Fibroblast of lung (primary cell): ENCODE results near the gene ZFR. TPM values are rescaled to one million over a fixed set of nuclear protein-coding genes. Genes with fewer than 3 reads are reported as not detected.
A peak's percentile ranks its signal among the peaks of the same experiment; 100 is the strongest.

Experiments used
- DNase-seq, 2 donors: peaks; one replicate each; pipeline versions ENCODE4 v3.0.0 to v3.0.0-alpha.2; 2010; ENCODE audit warnings: low read depth in 2 of 2
- H2AFZ ChIP-seq: 2 replicates; pipeline ENCODE4 v1.5.1; 2012; ENCODE audit warnings: low read length, control low read depth, inconsistent platforms
- H3K27ac ChIP-seq: 2 replicates; pipeline ENCODE4 v1.5.1; 2011; ENCODE audit warnings: low read length, control low read depth; ENCODE audit not compliant: insufficient read depth
- H3K27me3 ChIP-seq: 2 replicates; pipeline ENCODE4 v1.5.1; 2011; ENCODE audit warnings: mild to moderate bottlenecking, low read length; ENCODE audit not compliant: control insufficient read depth, insufficient read depth
- H3K36me3 ChIP-seq: 2 replicates; pipeline ENCODE4 v1.5.1; 2011; ENCODE audit warnings: low read length; ENCODE audit not compliant: control insufficient read depth, insufficient read depth
- H3K4me1 ChIP-seq: 2 replicates; pipeline ENCODE4 v1.5.1; 2011; ENCODE audit warnings: low read length; ENCODE audit not compliant: control insufficient read depth, insufficient read depth; ENCODE audit errors: extremely low read depth
- H3K4me2 ChIP-seq: 2 replicates; pipeline ENCODE4 v1.5.1; 2011; ENCODE audit warnings: low read length, control low read depth; ENCODE audit not compliant: insufficient read depth; ENCODE audit errors: extremely low read depth
- H3K4me3 ChIP-seq, 4 experiments: fragments of 200-600 bp in 1 of 4; sonication (generic) in 1 of 4; replicated peaks in 1 of 4; 2 replicates each; pipeline ENCODE4 v1.5.1; 2011 to 2016; ENCODE audit warnings: low read length in 4 of 4, low read depth in 3 of 4, mild to moderate bottlenecking in 3 of 4, control low read depth in 2 of 4, inconsistent platforms in 1 of 4, mixed read lengths in 1 of 4; ENCODE audit not compliant: insufficient read depth in 1 of 4; ENCODE audit errors: control extremely low read depth in 1 of 4
- H3K79me2 ChIP-seq: 2 replicates; pipeline ENCODE4 v1.5.1; 2012; ENCODE audit warnings: mild to moderate bottlenecking, low read length, inconsistent platforms; ENCODE audit not compliant: control insufficient read depth, insufficient read depth
- H3K9ac ChIP-seq: 2 replicates; pipeline ENCODE4 v1.5.1; 2011; ENCODE audit warnings: mild to moderate bottlenecking, low read length, control low read depth; ENCODE audit not compliant: insufficient read depth
- H3K9me3 ChIP-seq: 2 replicates; pipeline ENCODE4 v1.5.1; 2012; ENCODE audit warnings: low read depth, low read length; ENCODE audit not compliant: control insufficient read depth, insufficient read depth
- H4K20me1 ChIP-seq: 2 replicates; pipeline ENCODE4 v1.5.1; 2011; ENCODE audit warnings: low read length; ENCODE audit not compliant: control insufficient read depth, insufficient read depth; ENCODE audit errors: extremely low read depth
- CTCF ChIP-seq, 2 donors: IDR thresholded peaks in 1 of 2; conservative IDR thresholded peaks in 1 of 2; 1 replicate in 1 of 2; 2 replicates in 1 of 2; pipeline ENCODE4 v1.5.1; 2011 to 2012; ENCODE audit warnings: low read length in 2 of 2, control low read depth in 1 of 2, inconsistent platforms in 1 of 2, low read depth in 1 of 2, mild to moderate bottlenecking in 1 of 2
- EZH2 ChIP-seq: IDR thresholded peaks from 2 replicates; pipeline ENCODE4 v1.5.1; 2012; ENCODE audit warnings: low read length, control low read depth, mild to moderate bottlenecking; ENCODE audit errors: missing control alignments
- polyA plus RNA-seq, 2 donors: library from polyadenylated mRNA; depleted of rRNA in 1 of 2; stranded (reverse) in 1 of 2; unstranded in 1 of 2; fragments of >200 nt; gene quantifications; 2 replicates each; pipeline ENCODE4 v1.2.1, GENCODE V29; 2011 to 2012; ENCODE audit warnings: missing spikeins in 1 of 2
- total RNA-seq: library from RNA; depleted of rRNA; stranded (reverse); fragments of >200 nt; gene quantifications from 2 replicates; pipeline ENCODE4 v1.2.1, GENCODE V29; 2014

Gene ZFR
- total and polyA plus RNA-seq, 2 donors (not counting 1 experiment from before 2014, with no cell fraction given): 56.8 to 113 TPM

DNA sequence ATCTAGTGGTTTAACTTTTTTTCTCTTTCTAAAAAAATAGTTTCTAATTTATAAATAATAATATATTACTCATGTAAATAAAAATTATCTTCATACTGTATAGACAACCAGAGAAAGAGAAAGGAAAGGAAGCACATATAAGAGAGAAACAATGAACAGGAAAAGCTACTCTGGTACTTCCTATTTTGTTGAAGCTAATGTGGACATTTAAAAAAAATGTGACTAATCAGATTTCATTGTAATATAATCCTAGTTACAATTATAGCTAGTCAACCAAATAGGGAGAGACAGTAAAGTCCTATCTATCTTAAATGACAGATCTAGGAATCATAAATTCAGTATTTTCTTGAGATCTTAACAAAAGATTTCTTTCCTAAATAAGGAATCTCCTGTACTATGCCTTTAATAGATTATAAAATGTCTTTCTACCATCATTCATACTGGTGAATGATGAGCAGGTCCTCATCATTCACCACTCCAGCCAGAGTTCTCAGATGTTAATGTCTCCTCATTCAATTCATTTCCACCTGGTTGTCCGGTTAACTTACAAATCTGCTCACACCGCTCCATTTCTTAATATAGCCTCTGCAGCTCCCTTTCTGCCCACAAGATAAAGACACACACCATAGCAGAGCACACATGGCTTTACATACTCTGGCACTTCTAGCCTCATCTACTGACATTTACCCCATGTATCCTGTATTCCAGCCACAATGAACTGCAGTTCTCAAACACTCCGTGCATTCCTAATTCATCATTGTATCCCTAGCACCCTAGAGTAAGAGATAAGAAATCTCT, 30.9 kb downstream of the ZFR start:
- Histone ChIP-seq H2AFZ (no peak overlapping the region), H3K9ac (no peak overlapping the region), H3K79me2 (peaks cover 11% of the 10 kb centered on the region), H3K9me3 (no peaks in the 10 kb centered on the region), H3K4me2 (no peak overlapping the region), H3K36me3 (peaks cover 4% of the 10 kb centered on the region), H3K27ac (no peak overlapping the region), H4K20me1 (no peaks in the 10 kb centered on the region), H3K4me1 (no peaks in the 10 kb centered on the region), H3K27me3 (no peaks in the 10 kb centered on the region), H3K4me3 (no peak overlapping the region)
- TF ChIP-seq EZH2: no peak
- TF ChIP-seq CTCF (conservative IDR thresholded peaks at IDR 0.05 in 1 of 2, IDR thresholded peaks at IDR 0.05 in 1 of 2; ENCODE audit: low read depth in 1 of 2, low read length in 2 of 2): no peak
- peak in 1 of 2 donors; percentile 58 for DNase-seq

- TF ChIP-seq CTCF (conservative IDR thresholded peaks at IDR 0.05 in 1 of 2, IDR thresholded peaks at IDR 0.05 in 1 of 2; ENCODE audit: low read depth in 1 of 2, low read length in 2 of 2) (no peak), EZH2 (no peak)
- Histone ChIP-seq H3K36me3 (peaks cover 6% of the 10 kb centered on the region), H3K79me2 (peaks cover 10% of the 10 kb centered on the region)
These were observed 33.9 kb downstream of the ZFR start for GRCh38 chr5:32410630-32411029.

DNA sequence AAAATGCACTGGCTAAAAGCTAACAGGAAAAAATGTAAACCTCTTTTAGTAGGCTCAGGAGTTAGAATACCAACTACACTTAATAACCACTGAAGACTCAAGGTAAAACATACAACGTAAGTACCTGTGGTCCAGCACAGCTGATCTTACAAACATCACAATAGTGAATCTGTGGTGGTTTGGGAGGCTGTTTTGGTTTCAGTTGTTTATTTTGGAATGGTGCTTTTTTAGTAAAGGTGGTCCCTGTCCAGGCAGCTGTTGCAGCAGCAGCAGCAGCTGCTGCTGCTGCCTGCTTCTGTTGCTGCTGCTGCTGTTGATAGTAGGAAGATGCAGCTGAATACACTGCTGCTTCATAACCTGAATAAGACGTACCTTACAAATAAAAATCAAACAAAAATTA, 37.9 kb downstream of the ZFR start:
- DNase-seq: no peak
- no peaks in the 10 kb centered on the region for H3K4me1 ChIP-seq
- H3K27ac ChIP-seq: no peak overlapping the region
- no peak overlapping the region for H2AFZ ChIP-seq
- no peak overlapping the region for H3K4me3 ChIP-seq
- H3K36me3 ChIP-seq: peaks cover 8% of the 10 kb centered on the region
- TF ChIP-seq EZH2 (no peak), CTCF (conservative IDR thresholded peaks at IDR 0.05 in 1 of 2, IDR thresholded peaks at IDR 0.05 in 1 of 2; ENCODE audit: low read depth in 1 of 2, low read length in 2 of 2) (no peak)
- H3K9ac ChIP-seq: no peak overlapping the region
- H3K9me3 ChIP-seq: no peaks in the 10 kb centered on the region
- H3K27me3 ChIP-seq: no peaks in the 10 kb centered on the region
- no peak overlapping the region for H3K4me2 ChIP-seq
- peaks cover 7% of the 10 kb centered on the region for H3K79me2 ChIP-seq
- peaks cover 2% of the 10 kb centered on the region for H4K20me1 ChIP-seq

More at GRCh38 chr5:32410630-32411029, 33.9 kb downstream of the ZFR start:
- H3K27me3 ChIP-seq: no peaks in the 10 kb centered on the region
- peak in 1 of 2 donors; percentile 23 for DNase-seq
- no peaks in the 10 kb centered on the region for H3K9me3 ChIP-seq
- H3K27ac ChIP-seq: no peak overlapping the region
- peaks cover 2% of the 10 kb centered on the region for H4K20me1 ChIP-seq
- no peak overlapping the region for H3K4me2 ChIP-seq
- H3K9ac ChIP-seq: no peak overlapping the region
- no peak overlapping the region for H2AFZ ChIP-seq
- no peaks in the 10 kb centered on the region for H3K4me1 ChIP-seq
- no peak overlapping the region for H3K4me3 ChIP-seq
